H9 (cell line): ENCODE data around the gene OOSP4A. TPM values are rescaled to one million over a fixed set of nuclear protein-coding genes. Genes with fewer than 3 reads are reported as not detected.

ENCODE experiments used
- DNase-seq: peaks from one replicate; pipeline ENCODE4 v3.0.0-alpha.2; 2017
- H2AFZ ChIP-seq: one replicate; pipeline ENCODE4 v1.6.1; 2013; ENCODE audit warnings: mild to moderate bottlenecking, low read length, control low read depth, moderate library complexity
- H2AK5ac ChIP-seq: 2 replicates; pipeline ENCODE4 v1.6.1; 2013; ENCODE audit warnings: low read length, control low read depth, mixed read lengths; ENCODE audit not compliant: insufficient read length
- H2BK120ac ChIP-seq: one replicate; pipeline ENCODE4 v1.6.1; 2013; ENCODE audit warnings: low read depth, mild to moderate bottlenecking, low read length, control low read depth, inconsistent platforms; ENCODE audit not compliant: poor library complexity, severe bottlenecking
- H2BK12ac ChIP-seq: 2 replicates; pipeline ENCODE4 v1.6.1; 2013; ENCODE audit warnings: low read length, control low read depth, mixed read lengths, low read depth; ENCODE audit not compliant: insufficient read length
- H2BK15ac ChIP-seq: 2 replicates; pipeline ENCODE4 v1.6.1; 2013; ENCODE audit warnings: low read depth, low read length, control low read depth
- H2BK20ac ChIP-seq: one replicate; pipeline ENCODE4 v1.6.1; 2013; ENCODE audit warnings: low read depth, mild to moderate bottlenecking, low read length, control low read depth, inconsistent platforms; ENCODE audit not compliant: poor library complexity, severe bottlenecking
- H2BK5ac ChIP-seq: 2 replicates; pipeline ENCODE4 v1.6.1; 2013; ENCODE audit warnings: low read length, control low read depth, mixed read lengths; ENCODE audit not compliant: insufficient read length
- H3K14ac ChIP-seq: 2 replicates; pipeline ENCODE4 v1.6.1; 2013; ENCODE audit warnings: low read length, control low read depth; ENCODE audit not compliant: insufficient read depth
- H3K18ac ChIP-seq: 2 replicates; pipeline ENCODE4 v1.6.1; 2013; ENCODE audit warnings: low read depth, mild to moderate bottlenecking, mixed read lengths, low read length, control low read depth; ENCODE audit not compliant: insufficient read length
- H3K23ac ChIP-seq: 2 replicates; pipeline ENCODE4 v1.6.1; 2013; ENCODE audit warnings: low read length, control low read depth, mixed read lengths, low read depth; ENCODE audit not compliant: insufficient read length
- H3K23me2 ChIP-seq: 2 replicates; pipeline ENCODE4 v1.6.1; 2013; ENCODE audit warnings: low read depth, mild to moderate bottlenecking, mixed read lengths, low read length, control low read depth; ENCODE audit not compliant: insufficient read length, poor library complexity, severe bottlenecking
- H3K27ac ChIP-seq: 2 replicates; pipeline ENCODE4 v1.5.1; 2013; ENCODE audit warnings: low read length, control low read depth, mixed read lengths, low read depth; ENCODE audit not compliant: insufficient read length
- H3K27me3 ChIP-seq: 2 replicates; pipeline ENCODE4 v1.6.1; 2013; ENCODE audit warnings: low read length, control low read depth, inconsistent platforms; ENCODE audit not compliant: insufficient read depth
- H3K4ac ChIP-seq: 2 replicates; pipeline ENCODE4 v1.6.1; 2013; ENCODE audit warnings: low read depth, mild to moderate bottlenecking, control low read depth, inconsistent platforms, low read length, moderate library complexity
- H3K4me1 ChIP-seq: 2 replicates; pipeline ENCODE4 v1.6.1; 2013; ENCODE audit warnings: low read length, control low read depth, inconsistent platforms; ENCODE audit not compliant: insufficient read depth
- H3K4me2 ChIP-seq: 2 replicates; pipeline ENCODE4 v1.6.1; 2013; ENCODE audit warnings: low read length, control low read depth, mixed read lengths; ENCODE audit not compliant: insufficient read length, insufficient read depth
- H3K56ac ChIP-seq: 2 replicates; pipeline ENCODE4 v1.6.1; 2013; ENCODE audit warnings: low read depth, mild to moderate bottlenecking, mixed read lengths, low read length, control low read depth; ENCODE audit not compliant: insufficient read length
- H3K79me1 ChIP-seq: 2 replicates; pipeline ENCODE4 v1.6.1; 2013; ENCODE audit warnings: low read depth, mild to moderate bottlenecking, moderate library complexity, low read length, control low read depth, inconsistent platforms; ENCODE audit not compliant: insufficient read depth, poor library complexity, severe bottlenecking
- H3K79me2 ChIP-seq: 2 replicates; pipeline ENCODE4 v1.6.1; 2013; ENCODE audit warnings: low read length, control low read depth, inconsistent platforms; ENCODE audit not compliant: insufficient read depth
- H3K9ac ChIP-seq: 2 replicates; pipeline ENCODE4 v1.6.1; 2013; ENCODE audit warnings: low read length, control low read depth, mixed read lengths; ENCODE audit not compliant: insufficient read length; ENCODE audit errors: extremely low read depth
- H3K9me3 ChIP-seq: one replicate; pipeline ENCODE4 v1.6.1; 2013; ENCODE audit warnings: low read depth, low read length, inconsistent platforms; ENCODE audit not compliant: control insufficient read depth
- H3T11ph ChIP-seq: one replicate; pipeline ENCODE4 v1.6.1; 2013; ENCODE audit warnings: mild to moderate bottlenecking, low read length, control low read depth, inconsistent platforms
- H4K20me1 ChIP-seq: one replicate; pipeline ENCODE4 v1.6.1; 2013; ENCODE audit not compliant: control insufficient read depth, insufficient read length, insufficient read depth
- H4K5ac ChIP-seq: 2 replicates; pipeline ENCODE4 v1.6.1; 2013; ENCODE audit warnings: low read depth, mild to moderate bottlenecking, mixed read lengths, low read length, control low read depth; ENCODE audit not compliant: insufficient read length
- H4K8ac ChIP-seq: replicated peaks from 2 replicates; pipeline ENCODE4 v1.6.1; 2013; ENCODE audit warnings: low read length, control low read depth, mixed read lengths, low read depth; ENCODE audit not compliant: insufficient read length
- H4K91ac ChIP-seq: 2 replicates; pipeline ENCODE4 v1.6.1; 2013; ENCODE audit warnings: low read depth, mild to moderate bottlenecking, moderate library complexity, mixed read lengths, low read length, control low read depth; ENCODE audit not compliant: insufficient read length
- H3K27ac Mint-ChIP-seq, 3 experiments: 2 replicates in 2 of 3; 3 replicates in 1 of 3; pipeline ENCODE4 v1.8.0; 2020 to 2021; ENCODE audit warnings: mixed read lengths in 3 of 3, mild to moderate bottlenecking in 1 of 3, moderate library complexity in 1 of 3
- H3K27me3 Mint-ChIP-seq: 2 replicates; pipeline ENCODE4 v1.8.0; 2021; ENCODE audit warnings: low read depth, mild to moderate bottlenecking, moderate library complexity, mixed read lengths
- H3K36me3 Mint-ChIP-seq, 3 experiments: 2 replicates in 2 of 3; 3 replicates in 1 of 3; pipeline ENCODE4 v1.8.0; 2020 to 2021; ENCODE audit warnings: low read depth in 3 of 3, mixed read lengths in 3 of 3; ENCODE audit not compliant: insufficient read depth in 1 of 3
- H3K4me1 Mint-ChIP-seq, 2 experiments: 2 replicates each; pipeline ENCODE4 v1.8.0; 2020; ENCODE audit warnings: mixed read lengths in 2 of 2
- H3K4me3 Mint-ChIP-seq, 2 experiments: 2 replicates in 1 of 2; 3 replicates in 1 of 2; pipeline ENCODE4 v1.8.0; 2020 to 2021; ENCODE audit warnings: mild to moderate bottlenecking in 2 of 2, mixed read lengths in 2 of 2, moderate library complexity in 1 of 2
- H3K9me3 Mint-ChIP-seq, 2 experiments: 2 replicates in 1 of 2; 3 replicates in 1 of 2; pipeline ENCODE4 v1.8.0; 2020; ENCODE audit warnings: mild to moderate bottlenecking in 2 of 2, mixed read lengths in 2 of 2, moderate library complexity in 1 of 2
- WGBS: extraction: QIAGEN DNeasy Blood & Tissue Kit; methylation state at CpG from one replicate; pipeline ENCODE4 v1.1.7; 2013; ENCODE audit warnings: missing lambda C conversion rate, low lambda C conversion rate, mixed read lengths; ENCODE audit not compliant: insufficient read length; ENCODE audit errors: extremely low coverage; 5-methylcytosine and 5-hydroxymethylcytosine counted together
- total RNA-seq: library from RNA; stranded (reverse); gene quantifications from 2 replicates; pipeline ENCODE4 v1.2.1, GENCODE V29; 2021
- TF ChIP-seq, protein P1 (sequence below): fragments of 200-600 bp; sonication (generic); conservative IDR thresholded peaks from 3 replicates; pipeline ENCODE4 v1.8.0; 2021; ENCODE audit warnings: antibody characterized with exemption, mild to moderate bottlenecking

Gene OOSP4A
- total RNA-seq, 1 experiment from 2014 or later, result not detected

DNA sequence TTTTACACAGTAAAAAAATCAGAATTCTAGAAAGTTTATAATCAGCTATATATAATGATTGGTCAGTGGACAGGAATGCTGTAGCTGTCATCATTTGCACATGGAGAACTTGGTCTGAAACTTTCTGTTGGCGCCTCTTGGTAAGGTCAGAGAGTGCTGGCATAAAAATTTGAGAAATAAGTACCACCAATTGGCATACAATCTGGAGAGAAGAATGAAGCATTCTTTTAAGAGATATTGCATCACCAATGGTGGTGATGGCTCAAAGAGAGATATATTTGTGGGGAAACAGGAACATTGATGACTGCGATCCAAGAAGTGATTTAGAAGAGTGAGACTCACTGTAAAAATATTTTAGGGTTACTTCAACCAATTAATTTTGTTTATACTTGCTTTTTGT is 45.4 kb upstream of the OOSP4A start:
- no CpG with 5 or more reads among the region's 2 CpGs for WGBS
- no peak overlapping the region for H2BK5ac ChIP-seq
- TF ChIP-seq, protein P1, sequence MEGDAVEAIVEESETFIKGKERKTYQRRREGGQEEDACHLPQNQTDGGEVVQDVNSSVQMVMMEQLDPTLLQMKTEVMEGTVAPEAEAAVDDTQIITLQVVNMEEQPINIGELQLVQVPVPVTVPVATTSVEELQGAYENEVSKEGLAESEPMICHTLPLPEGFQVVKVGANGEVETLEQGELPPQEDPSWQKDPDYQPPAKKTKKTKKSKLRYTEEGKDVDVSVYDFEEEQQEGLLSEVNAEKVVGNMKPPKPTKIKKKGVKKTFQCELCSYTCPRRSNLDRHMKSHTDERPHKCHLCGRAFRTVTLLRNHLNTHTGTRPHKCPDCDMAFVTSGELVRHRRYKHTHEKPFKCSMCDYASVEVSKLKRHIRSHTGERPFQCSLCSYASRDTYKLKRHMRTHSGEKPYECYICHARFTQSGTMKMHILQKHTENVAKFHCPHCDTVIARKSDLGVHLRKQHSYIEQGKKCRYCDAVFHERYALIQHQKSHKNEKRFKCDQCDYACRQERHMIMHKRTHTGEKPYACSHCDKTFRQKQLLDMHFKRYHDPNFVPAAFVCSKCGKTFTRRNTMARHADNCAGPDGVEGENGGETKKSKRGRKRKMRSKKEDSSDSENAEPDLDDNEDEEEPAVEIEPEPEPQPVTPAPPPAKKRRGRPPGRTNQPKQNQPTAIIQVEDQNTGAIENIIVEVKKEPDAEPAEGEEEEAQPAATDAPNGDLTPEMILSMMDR, result no peak
- no peaks in the 10 kb centered on the region for H4K20me1 ChIP-seq
- H3K27me3 ChIP-seq, result no peaks in the 10 kb centered on the region
- H3K9me3 Mint-ChIP-seq, result peaks cover 26 to 29% of the 10 kb centered on the region in 2 experiments
- H3K14ac ChIP-seq, result no peak overlapping the region
- H3K79me1 ChIP-seq, result no peaks in the 10 kb centered on the region
- no peak overlapping the region for H3K56ac ChIP-seq
- peaks cover 18% of the 10 kb centered on the region for H3K9me3 ChIP-seq
- no peak for DNase-seq
- no peak overlapping the region for H3K4ac ChIP-seq
- H3K23me2 ChIP-seq, result no peaks in the 10 kb centered on the region
- H2BK20ac ChIP-seq, result no peak overlapping the region
- H4K8ac ChIP-seq, result no peak overlapping the region
- H3K4me3 Mint-ChIP-seq, result no peak overlapping the region
- no peak overlapping the region for H2BK15ac ChIP-seq
- H3K9ac ChIP-seq, result no peak overlapping the region
- no peak overlapping the region; a peak in 1 of 7 replicates for H3K27ac Mint-ChIP-seq
- peaks cover 12 to 27% (median 15%) of the 10 kb centered on the region in 3 experiments for H3K36me3 Mint-ChIP-seq
- H2AK5ac ChIP-seq, result no peak overlapping the region
- no peak overlapping the region for H3K27ac ChIP-seq
- no peak overlapping the region for H3K4me2 ChIP-seq
- no peaks in the 10 kb centered on the region for H3K4me1 Mint-ChIP-seq
- H2AFZ ChIP-seq, result no peak overlapping the region
- no peak overlapping the region for H3T11ph ChIP-seq
- no peaks in the 10 kb centered on the region for H3K4me1 ChIP-seq
- no peak overlapping the region for H3K23ac ChIP-seq
- no peak overlapping the region for H4K91ac ChIP-seq
- H2BK120ac ChIP-seq, result no peak overlapping the region
- H2BK12ac ChIP-seq, result no peak overlapping the region
- no peaks in the 10 kb centered on the region; the same call in 1 of the 2 replicates for H3K27me3 Mint-ChIP-seq
- no peaks in the 10 kb centered on the region for H3K79me2 ChIP-seq
- H4K5ac ChIP-seq, result no peak overlapping the region
- H3K18ac ChIP-seq, result no peak overlapping the region
